ENCODE measurements around the gene DRG2. TPM values are rescaled to one million over a fixed set of nuclear protein-coding genes. Genes with fewer than 3 reads are reported as not detected.

DRG2 gene, protein sequence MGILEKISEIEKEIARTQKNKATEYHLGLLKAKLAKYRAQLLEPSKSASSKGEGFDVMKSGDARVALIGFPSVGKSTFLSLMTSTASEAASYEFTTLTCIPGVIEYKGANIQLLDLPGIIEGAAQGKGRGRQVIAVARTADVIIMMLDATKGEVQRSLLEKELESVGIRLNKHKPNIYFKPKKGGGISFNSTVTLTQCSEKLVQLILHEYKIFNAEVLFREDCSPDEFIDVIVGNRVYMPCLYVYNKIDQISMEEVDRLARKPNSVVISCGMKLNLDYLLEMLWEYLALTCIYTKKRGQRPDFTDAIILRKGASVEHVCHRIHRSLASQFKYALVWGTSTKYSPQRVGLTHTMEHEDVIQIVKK
- 44.5 and 54.1 TPM in 2 replicates for total RNA-seq

DNA sequence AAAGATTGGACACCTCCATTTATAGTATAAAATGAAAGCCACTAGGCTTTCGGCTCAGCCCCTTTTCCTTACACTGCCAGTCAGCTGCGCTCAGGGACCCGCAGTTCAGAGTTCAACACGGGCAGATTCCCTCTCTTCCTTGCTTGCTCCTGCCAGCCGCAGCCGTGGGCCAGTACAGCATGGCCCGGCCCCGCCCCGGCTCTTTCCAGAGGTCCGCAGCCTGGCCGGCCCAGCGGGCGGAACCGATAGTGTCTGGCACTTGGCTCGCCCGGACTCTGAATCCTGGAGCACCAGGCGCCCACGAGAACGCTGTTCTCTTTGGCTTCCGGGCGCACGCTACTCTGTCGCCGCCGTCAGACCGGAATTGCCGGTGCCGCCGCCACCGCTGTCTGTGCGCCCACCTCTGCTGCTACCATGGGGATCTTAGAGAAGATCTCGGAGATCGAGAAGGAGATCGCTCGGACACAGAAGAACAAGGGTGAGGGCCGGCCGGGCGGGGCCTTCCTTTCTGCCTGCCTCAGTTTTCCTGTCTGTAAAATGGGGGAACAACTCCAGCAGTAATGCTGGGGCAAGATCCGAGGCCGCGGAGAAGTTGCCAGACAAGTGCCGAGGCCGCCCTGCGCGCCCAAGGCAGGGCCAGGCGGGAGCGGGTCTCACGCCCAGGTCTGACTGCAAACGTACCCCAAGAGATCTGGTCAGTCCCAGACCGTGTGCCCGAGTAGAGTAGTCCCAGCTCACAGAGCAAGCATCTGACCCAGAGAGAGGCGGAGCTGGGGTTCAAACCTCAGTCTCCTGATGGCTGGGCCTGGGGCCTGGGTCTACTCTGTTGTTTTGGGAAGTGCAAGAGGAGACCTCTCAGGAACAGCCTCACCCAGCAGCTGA, at the start of gene DRG2:
Gene DRG2 (plus strand): TSS at position 339 of the 882 bp plus-strand sequence. CDS start 76 bp downstream, at position 415.
- DNase-seq = peak; percentile 95

- DNase-seq = no peak
Measured at GRCh38 chr17:18038149-18038850, 49.4 kb upstream of the DRG2 start.

GRCh38 chr17:18038861-18039534, 48.8 kb upstream of the DRG2 start, which contains the start of the genes ATPAF2 and GID4:
Gene ATPAF2, minus strand, starts transcription at chr17:18039168. Its CDS starts 155 bp downstream, at chr17:18039013.
Gene GID4, plus strand, starts transcription at chr17:18039408. Its CDS starts 57 bp downstream, at chr17:18039465.
- peak; percentile 100 for DNase-seq

GRCh38 chr17:18039535-18040260, 48.0 kb upstream of the DRG2 start:
- DNase-seq = peak; percentile 41

DNA sequence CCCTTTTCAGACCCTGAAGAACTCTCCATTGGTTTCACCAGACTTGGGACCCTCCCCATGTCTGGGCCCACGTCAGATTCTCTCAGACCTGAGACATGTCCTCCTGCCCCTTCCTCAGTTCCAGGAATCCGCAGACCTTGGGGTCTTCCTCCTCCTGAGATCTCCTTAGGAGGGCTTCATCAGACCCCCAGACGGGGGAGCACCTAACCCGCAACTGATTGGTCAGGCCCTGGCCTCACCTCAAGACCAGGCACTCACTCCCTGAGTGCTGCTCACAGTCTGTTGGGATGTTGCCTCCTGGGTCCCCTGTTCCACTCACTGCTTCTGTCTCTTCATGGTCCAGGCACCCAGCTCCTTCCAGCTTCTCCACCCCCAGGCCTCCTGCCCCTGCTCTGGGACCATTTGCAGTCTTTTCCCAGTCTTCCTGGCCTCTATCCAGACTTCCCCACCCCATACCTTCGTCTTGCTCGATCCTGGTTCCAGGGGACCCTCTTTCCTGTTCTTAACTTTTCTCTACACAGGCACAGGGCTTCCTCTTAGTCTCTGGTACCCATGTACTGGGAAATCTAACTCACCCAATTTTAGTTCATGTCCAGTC, 47.4 kb upstream of the DRG2 start:
- DNase-seq = no peak

DNA sequence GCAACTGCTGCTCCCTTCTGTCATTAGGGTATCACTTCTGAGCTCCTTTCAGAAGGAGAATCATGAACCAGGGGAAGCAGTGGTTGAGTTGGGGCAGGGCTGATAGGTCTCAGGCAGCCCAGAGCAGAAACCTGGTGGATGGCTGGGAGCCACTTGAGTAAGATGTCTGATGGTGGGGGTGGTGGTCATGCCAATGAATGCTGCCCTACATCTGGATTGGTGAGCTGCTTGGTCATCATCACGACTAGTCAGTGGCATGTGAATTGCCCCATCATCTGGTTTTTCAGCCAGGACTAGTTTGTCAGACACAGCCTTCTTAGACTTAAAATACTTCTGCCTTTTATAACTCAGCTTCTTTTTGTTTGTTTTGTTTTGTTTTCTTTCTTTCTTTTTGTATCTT, 46.0 kb upstream of the DRG2 start:
- DNase-seq = no peak

- DNase-seq = no peak
Measured at GRCh38 chr17:18042983-18043382, 44.8 kb upstream of the DRG2 start.

- peak; percentile 59 for DNase-seq
Measured at GRCh38 chr17:18043491-18043890, 44.3 kb upstream of the DRG2 start.

DNA sequence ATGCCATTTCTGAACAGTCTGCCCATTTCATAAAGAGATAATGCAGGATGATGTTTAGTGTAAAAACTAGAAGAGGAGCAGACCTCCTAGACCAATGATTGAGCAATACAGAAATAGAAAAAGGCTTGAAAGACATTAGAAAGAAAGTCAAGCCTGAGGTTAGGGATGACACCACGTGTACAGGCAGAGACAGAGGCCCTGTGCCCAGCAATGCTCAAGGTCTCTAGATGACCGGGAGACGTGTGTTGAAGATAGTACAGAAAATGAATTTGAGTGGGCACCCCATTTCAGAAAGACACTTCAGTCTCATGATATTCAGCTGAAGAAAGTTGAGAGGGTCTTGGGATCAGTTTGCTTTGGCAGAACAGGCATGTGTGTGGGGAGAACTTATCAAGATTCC, 43.1 kb upstream of the DRG2 start:
- DNase-seq = no peak

DNA sequence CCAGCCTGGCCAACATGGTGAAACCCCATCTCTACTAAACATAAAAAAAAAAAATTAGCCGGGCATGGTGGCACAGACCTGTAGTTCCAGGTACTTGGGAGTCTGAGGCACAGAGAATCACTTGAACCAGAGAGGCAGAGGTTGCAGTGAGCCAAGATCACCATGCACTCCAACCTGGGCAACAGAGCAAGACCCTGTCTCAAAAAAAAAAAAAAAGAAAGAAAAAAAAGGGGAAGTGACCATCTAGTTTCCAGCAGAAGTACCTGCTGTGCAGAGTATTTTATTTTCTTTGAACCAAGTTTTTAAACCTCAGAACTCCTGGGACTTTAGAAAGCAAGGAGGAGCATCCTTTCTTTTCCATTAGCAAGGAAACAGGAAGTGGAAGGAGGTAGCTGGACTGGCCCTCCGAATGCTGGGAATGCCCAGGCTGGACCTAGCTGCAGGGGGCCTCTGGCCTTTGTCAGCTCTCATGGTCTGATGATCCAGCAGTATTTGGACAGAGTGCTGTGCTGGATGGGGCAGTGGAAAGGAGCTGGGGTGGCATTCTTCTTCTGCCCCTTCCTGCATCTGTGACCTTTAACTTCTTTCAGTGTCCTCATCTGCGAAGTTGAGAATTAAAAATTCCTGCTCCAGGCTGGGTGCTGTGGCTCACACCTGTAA, 41.9 kb upstream of the DRG2 start:
- no peak for DNase-seq

DNA sequence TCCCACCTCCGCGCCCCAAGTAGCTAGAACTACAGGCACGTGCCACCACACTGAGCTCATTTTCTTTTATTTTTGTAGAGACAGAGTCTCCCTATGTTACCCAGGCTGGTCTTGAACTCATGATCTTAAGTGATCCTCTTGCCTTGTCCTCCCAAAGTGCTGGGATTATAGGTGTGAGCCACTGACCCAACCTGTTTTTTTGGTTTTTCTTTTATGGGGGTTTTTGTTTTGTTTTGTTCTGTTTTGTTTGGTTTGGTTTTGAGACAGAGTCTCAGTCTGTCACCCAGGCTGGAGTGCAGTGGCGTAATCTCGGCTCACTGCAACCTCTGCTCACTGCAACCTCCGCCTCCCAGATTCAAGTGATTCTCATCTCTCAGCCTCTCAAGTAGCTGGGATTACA, 32.2 kb upstream of the DRG2 start:
- no peak for DNase-seq

GRCh38 chr17:18056214-18056613, 31.5 kb upstream of the DRG2 start:
- no peak for DNase-seq

GRCh38 chr17:18059283-18059682, 28.5 kb upstream of the DRG2 start:
- DNase-seq = peak; percentile 33

DNA sequence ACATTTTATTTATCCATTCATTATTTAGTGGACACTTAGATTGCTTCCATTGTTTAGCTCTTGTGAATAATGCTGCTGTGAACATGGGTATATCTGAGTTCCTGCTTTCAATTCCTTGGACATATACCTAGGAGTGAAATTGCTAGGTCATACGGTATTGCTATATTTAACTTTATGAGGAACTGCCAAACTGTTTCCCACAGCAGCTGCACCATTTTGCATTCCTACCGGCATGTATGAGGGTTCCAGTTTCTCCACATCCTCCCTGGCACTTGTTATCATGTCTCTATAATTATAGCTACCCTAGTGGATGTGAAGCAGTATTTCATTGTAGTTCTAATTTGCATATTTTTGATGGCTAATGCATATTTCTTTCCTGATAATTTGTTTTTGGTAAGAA, 23.7 kb upstream of the DRG2 start:
- DNase-seq = no peak

DNA sequence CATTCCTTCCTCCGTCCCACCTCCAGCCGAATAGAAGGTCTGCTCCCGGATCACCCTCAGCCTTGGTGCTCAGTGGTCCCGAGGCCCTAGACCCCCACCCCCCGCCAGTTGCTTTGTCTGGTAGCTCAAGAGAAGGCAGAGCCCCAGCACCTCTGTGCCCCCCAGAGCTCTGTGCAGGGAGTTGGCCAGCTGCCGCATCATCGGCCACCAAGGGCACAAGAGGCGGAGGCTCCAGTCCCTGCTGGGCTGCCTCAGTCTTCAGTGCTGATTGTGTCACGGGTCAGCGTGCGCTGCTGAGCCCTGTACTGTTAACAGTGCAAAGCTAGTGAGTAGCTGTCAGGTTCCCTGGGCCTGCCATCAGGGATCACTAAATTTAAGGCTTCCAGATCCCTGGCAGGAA, 22.2 kb upstream of the DRG2 start:
- DNase-seq = no peak

DNA sequence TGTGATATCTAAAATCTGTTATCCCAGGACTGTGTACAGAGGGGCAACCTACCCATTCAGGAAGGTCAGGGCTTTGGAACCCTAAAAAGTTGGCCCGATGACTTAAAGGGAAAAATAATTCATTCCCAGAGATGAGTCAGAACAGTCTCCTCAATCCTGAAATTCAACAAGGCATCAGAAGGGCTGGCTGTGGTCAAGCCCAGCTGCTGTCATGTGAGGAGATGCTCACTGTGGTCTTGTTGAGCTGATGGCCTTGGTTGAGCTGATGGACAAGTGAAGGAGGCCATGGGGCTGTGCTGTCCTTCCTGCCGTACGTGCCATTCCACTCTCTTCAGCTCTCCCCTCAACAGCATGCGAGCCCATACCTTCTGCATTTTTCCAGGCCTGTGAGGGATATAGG, 20.9 kb upstream of the DRG2 start:
- DNase-seq = no peak

DNA sequence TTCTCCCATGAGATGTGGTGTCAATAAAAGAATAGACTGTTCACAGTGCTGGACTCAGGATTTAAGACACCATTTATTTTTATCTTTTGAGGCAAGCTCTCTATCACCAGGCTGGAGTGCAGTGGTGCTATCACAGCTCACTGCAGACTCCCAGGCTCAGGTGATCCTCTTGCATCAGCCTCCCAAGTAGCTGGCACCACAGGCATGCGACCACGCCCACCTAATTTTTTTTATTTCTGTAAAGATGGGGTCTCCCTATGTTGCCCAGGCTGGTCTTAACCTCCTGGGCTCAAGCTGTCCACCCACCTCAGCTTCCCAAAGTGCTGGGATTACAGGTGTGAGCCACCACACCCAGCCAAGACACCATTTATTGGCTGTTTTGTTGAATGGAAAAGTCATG, 18.6 kb upstream of the DRG2 start:
- DNase-seq = no peak

DNA sequence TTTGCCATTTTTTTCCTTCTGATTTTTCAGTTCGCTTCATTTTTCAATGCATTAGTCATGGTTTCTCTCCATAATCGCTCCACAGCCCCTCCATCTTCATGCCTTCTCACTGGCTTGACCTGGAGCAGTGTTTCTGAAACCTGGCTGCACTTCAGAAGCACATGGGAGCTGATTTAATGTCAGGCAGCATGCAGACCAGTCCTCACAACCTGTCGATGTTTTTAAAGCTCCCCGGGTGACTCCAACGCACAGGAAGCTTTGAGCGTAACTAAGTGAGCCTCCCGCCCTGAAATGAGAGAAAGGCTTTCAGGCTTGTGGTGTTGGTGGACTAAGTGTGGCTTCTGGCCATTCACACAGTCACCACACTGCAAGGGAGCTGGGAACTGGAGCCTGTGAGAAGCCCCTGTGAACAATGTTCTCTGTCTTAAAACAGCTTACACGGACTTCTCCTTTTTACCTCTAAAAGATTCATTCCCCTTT, 16.8 kb upstream of the DRG2 start:
- peak; percentile 26 for DNase-seq

DNA sequence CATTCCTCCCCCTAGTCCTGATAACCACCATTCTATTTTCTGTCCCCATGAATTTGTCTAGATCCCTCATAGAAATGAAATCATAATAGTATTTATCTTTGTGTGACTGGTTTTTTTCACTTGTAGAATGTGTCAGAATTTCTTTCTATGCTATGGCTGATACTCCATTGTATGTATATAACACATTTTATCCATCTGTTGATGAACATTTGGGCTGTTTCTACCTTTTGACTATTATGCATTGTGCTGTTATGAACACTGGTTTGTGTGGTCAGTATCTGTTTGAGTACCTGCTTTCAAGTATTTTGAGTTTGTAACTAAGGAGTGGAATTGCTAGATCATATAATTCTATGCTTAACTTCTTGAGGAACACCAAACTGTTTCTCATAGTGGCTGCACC, 16.0 kb upstream of the DRG2 start:
- DNase-seq = no peak

DNA sequence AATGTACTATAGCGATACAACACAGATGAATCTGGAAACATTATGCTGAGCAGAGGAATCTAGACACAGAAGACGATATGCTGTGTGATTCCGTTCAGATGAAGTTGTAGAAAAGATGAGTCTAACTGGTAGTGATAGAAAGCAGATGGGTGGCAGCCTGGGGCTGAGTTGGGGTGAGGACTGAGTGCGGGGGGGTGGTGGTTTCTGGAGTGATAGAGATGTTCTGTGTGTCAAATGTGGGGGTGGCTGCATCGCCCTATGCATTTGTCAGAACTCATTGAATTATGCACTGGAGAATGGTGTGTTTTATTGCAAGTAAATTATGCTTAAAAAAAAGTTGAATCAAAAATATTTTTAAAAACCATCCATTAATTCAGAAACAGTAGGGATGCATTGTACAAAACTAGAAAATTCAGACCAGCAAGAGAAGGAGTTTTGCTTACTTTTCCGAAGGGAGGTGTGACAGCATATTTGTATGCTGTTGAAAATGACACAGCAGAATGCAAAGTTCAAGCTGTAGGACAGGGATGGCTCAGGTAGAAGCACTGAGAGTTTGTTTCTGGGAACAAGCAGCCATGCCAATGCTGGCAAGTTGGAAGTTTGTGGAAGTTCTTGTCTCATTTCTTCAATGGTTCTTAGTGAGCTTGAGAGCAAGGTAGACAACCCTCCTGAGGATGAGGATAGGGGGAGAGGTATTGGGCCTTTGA, 13.0 kb upstream of the DRG2 start:
- no peak for DNase-seq
